Measurements from ENCODE around the gene FBXL3. TPM values are rescaled to one million over a fixed set of nuclear protein-coding genes. Genes with fewer than 3 reads are reported as not detected.

The FBXL3 gene, protein sequence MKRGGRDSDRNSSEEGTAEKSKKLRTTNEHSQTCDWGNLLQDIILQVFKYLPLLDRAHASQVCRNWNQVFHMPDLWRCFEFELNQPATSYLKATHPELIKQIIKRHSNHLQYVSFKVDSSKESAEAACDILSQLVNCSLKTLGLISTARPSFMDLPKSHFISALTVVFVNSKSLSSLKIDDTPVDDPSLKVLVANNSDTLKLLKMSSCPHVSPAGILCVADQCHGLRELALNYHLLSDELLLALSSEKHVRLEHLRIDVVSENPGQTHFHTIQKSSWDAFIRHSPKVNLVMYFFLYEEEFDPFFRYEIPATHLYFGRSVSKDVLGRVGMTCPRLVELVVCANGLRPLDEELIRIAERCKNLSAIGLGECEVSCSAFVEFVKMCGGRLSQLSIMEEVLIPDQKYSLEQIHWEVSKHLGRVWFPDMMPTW
- 14.6 to 20.6 TPM (median 18.7 TPM) in 5 replicates for total RNA-seq (2022; extraction: Qiagen RNA extraction)

DNA sequence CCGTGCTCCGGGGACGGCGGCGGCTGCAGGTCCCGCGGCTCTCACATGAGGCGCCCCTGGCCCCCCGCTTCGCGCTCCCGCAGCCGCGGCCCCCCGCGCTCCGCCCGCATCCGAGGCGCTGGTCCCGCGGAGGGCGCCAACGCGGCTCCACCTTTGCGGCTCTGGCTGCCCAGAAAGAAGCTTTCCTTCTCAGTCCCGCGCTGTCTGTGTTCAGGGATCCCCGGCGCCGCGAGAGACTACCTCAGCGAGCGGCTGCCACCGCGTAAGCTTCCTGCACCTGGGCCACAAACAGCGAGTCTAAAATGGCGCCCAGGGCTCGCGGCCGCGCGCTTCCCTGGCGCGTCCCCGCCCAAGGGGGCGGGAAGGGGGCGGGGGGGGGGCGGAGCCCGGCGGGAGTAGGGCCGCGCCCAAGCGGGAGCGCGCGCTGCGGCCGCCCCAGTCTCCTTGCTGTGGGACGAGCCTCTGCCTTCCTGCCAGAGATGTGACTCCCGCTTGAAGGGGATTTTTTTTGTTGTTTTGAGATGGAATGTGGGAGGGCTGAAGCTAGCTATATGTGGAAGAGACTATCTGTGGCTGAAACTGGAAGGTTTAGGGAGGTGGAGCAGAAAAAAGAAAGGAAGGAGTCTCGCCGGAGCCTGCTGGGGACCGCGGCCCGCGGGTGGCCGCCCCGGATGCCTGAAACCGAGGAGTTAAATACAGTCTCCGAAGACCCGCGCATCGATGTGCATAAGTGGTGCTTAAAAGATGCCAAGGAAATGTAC lies at the start of gene FBXL3:
Gene FBXL3 (minus strand): TSS at position 299 of the 761 bp plus-strand sequence. CDS start 5,299 bp downstream, outside the sequence.

DNA sequence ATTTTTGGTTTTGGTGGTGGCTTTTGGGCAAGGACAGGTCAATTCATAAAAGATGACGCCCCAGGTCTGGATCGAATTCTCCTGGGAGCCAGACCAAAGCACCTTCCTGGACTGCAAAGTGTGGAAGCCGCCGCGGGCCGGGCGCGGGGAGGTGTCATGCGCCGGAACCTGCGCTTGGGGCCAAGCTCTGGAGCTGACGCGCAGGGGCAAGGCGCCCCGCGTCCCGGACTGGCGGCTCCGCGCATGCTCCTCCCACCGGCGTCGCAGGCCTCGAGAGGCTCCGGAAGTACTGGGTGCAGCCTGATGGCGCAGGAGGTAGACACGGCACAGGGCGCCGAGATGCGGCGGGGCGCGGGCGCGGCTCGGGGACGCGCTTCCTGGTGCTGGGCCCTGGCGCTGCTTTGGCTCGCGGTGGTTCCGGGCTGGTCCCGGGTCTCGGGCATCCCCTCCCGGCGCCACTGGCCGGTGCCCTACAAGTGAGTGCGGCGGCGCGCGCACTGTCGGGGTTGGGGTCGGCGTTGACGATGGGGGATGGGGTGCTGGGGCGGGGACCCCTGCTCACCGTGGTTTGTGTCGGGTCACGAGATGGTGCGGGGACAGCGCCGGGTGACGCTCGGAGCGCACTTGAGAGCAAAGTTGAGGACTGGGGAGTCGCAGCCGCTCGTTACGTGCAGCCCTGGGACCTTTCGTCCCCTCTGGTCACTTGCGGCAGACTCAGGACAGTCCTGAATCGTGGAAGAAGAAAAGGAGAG lies 35.0 kb downstream of the FBXL3 start, which contains the start of gene CLN5:
Gene CLN5 (plus strand): TSS at position 286 of the 752 bp plus-strand sequence. CDS start 18 bp downstream, at position 304.

Other genes with a start within 250 kb of the FBXL3 start
- 1.7 to 1.9 TPM (median 1.8 TPM) in 5 replicates for gene KCTD12, start 140.8 kb downstream of the FBXL3 start, total RNA-seq (2022; extraction: Qiagen RNA extraction)
- gene ACOD1, start 78.6 kb downstream of the FBXL3 start, total RNA-seq (2022; extraction: Qiagen RNA extraction) = not detected in 5 replicates
- gene CLN5, start 35.1 kb downstream of the FBXL3 start, total RNA-seq (2022; extraction: Qiagen RNA extraction) = 8.5 to 10.3 TPM (median 9.0 TPM) in 5 replicates

Data from A549 treated with Mapracorat at 1 μM for 4 hours (cell line).